GM23248 (cell line): ENCODE data around the gene RFPL1. TPM values are rescaled to one million over a fixed set of nuclear protein-coding genes. Genes with fewer than 3 reads are reported as not detected.

Source experiments
- DNase-seq: peaks from one replicate; pipeline ENCODE4 v3.0.0-alpha.2; 2015
- H2AFZ ChIP-seq: fragments of 200-600 bp; sonication (generic); 2 replicates; pipeline ENCODE4 v1.6.1; 2016; ENCODE audit warnings: antibody characterized with exemption
- H3F3A ChIP-seq: fragments of 200-600 bp; sonication (generic); 2 replicates; pipeline ENCODE4 v1.6.1; 2016; ENCODE audit warnings: mild to moderate bottlenecking, antibody characterized with exemption, mixed run types; ENCODE audit not compliant: insufficient read depth
- H3K27ac ChIP-seq: fragments of 200-600 bp; sonication (generic); 2 replicates; pipeline ENCODE4 v1.5.1; 2016; ENCODE audit warnings: mild to moderate bottlenecking
- H3K27me3 ChIP-seq: fragments of 200-600 bp; sonication (generic); replicated peaks from 2 replicates; pipeline ENCODE4 v1.6.1; 2016; ENCODE audit warnings: mild to moderate bottlenecking; ENCODE audit not compliant: insufficient read depth
- H3K36me3 ChIP-seq: fragments of 200-600 bp; sonication (generic); 2 replicates; pipeline ENCODE4 v1.6.1; 2016; ENCODE audit warnings: low read depth, mild to moderate bottlenecking
- H3K4me1 ChIP-seq: fragments of 200-600 bp; sonication (generic); 2 replicates; pipeline ENCODE4 v1.6.1; 2016; ENCODE audit warnings: mild to moderate bottlenecking; ENCODE audit not compliant: insufficient read depth
- H3K4me2 ChIP-seq: fragments of 200-600 bp; sonication (generic); one replicate; pipeline ENCODE4 v1.6.1; 2016; ENCODE audit warnings: mild to moderate bottlenecking; ENCODE audit not compliant: unreplicated experiment
- H3K4me3 ChIP-seq: fragments of 200-600 bp; sonication (generic); 2 replicates; pipeline ENCODE4 v1.5.1; 2016; ENCODE audit warnings: mild to moderate bottlenecking
- H3K79me2 ChIP-seq: fragments of 200-600 bp; sonication (generic); 2 replicates; pipeline ENCODE4 v1.6.1; 2016; ENCODE audit warnings: mild to moderate bottlenecking; ENCODE audit not compliant: insufficient read depth
- H3K9ac ChIP-seq: fragments of 200-600 bp; sonication (generic); 2 replicates; pipeline ENCODE4 v1.6.1; 2016; ENCODE audit warnings: mild to moderate bottlenecking
- H3K9me2 ChIP-seq: fragments of 200-600 bp; sonication (generic); 2 replicates; pipeline ENCODE4 v1.6.1; 2016; ENCODE audit warnings: mixed run types, mild to moderate bottlenecking, moderate library complexity; ENCODE audit not compliant: insufficient read depth
- H3K9me3 ChIP-seq: fragments of 200-600 bp; sonication (generic); one replicate; pipeline ENCODE4 v1.6.1; 2017; ENCODE audit warnings: low read depth
- H4K20me1 ChIP-seq: fragments of 200-600 bp; sonication (generic); 2 replicates; pipeline ENCODE4 v1.6.0; 2016; ENCODE audit not compliant: insufficient read depth
- EZH2 ChIP-seq: fragments of 200-600 bp; sonication (generic); IDR thresholded peaks from 2 replicates; pipeline ENCODE4 v1.6.1; 2018; ENCODE audit warnings: antibody characterized with exemption, mild to moderate bottlenecking; ENCODE audit not compliant: insufficient read depth, poor library complexity, severe bottlenecking
- EZH2phosphoT487 ChIP-seq: fragments of 200-600 bp; sonication (generic); IDR thresholded peaks from 2 replicates; pipeline ENCODE4 v1.6.1; 2018; ENCODE audit warnings: antibody characterized with exemption, moderate library complexity, mild to moderate bottlenecking, low read depth; ENCODE audit not compliant: insufficient read depth
- WGBS, 2 experiments: methylation state at CpG; one replicate each; pipeline ENCODE4 v1.1.6; 2015 to 2017; ENCODE audit warnings: low lambda C conversion rate in 2 of 2, low coverage in 1 of 2; ENCODE audit errors: missing lambda C conversion rate in 2 of 2; 5-methylcytosine and 5-hydroxymethylcytosine counted together
- in situ Hi-C: fragments of 300-500 bp; cut with MboI; formaldehyde crosslinking; loops from 2 replicates; pipeline ENCODE4 v1.15.0; 2020
- polyA plus RNA-seq: library from polyadenylated mRNA; unstranded; fragments of >200 nt; fragmentation: Nextera tagmentation; extraction: Ambion mirVana; gene quantifications from 2 replicates; pipeline ENCODE4 v1.2.1, GENCODE V29; 2016
- total RNA-seq: library from RNA; depleted of rRNA; stranded (reverse); fragments of >200 nt; shearing (Covaris generic); gene quantifications from 2 replicates; pipeline ENCODE4 v1.2.3, GENCODE V29; 2014

The RFPL1 gene
- total and polyA plus RNA-seq, 2 experiments from 2014 or later: not detected

GRCh38 chr22:29435236-29436136 is 2.9 kb upstream of the RFPL1 start:
- no peak for TF ChIP-seq EZH2phosphoT487
- TF ChIP-seq EZH2: no peak
- Histone ChIP-seq H3K27ac (no peak overlapping the region), H3K4me1 (no peaks in the 10 kb centered on the region), H3F3A (no peaks in the 10 kb centered on the region), H3K79me2 (no peaks in the 10 kb centered on the region), H3K27me3 (peaks cover 47% of the 10 kb centered on the region), H4K20me1 (no peaks in the 10 kb centered on the region), H3K4me3 (no peak overlapping the region), H3K9me2 (no peaks in the 10 kb centered on the region), H3K9me3 (no peaks in the 10 kb centered on the region), H2AFZ (no peak overlapping the region), H3K4me2 (no peak overlapping the region), H3K9ac (no peak overlapping the region), H3K36me3 (no peaks in the 10 kb centered on the region)
- 39 to 52% methylated on average over 5 of the region's 5 CpGs for WGBS, 2 experiments
- DNase-seq: no peak
- in situ Hi-C loops: no loop called here

- H3K9me3 ChIP-seq: no peaks in the 10 kb centered on the region
- in situ Hi-C loops: no loop called here
- no peak for DNase-seq
These were observed 4.6 kb downstream of the RFPL1 start for GRCh38 chr22:29442976-29443375.

GRCh38 chr22:29443452-29443851 is 5.1 kb downstream of the RFPL1 start:
- 80% methylated on average over 6 of the region's 6 CpGs for WGBS, 2 experiments
- TF ChIP-seq EZH2phosphoT487: no peak
- TF ChIP-seq EZH2: no peak

More at GRCh38 chr22:29442976-29443375, 4.6 kb downstream of the RFPL1 start:
- Histone ChIP-seq H3K27me3 (no peaks in the 10 kb centered on the region), H3K4me1 (no peaks in the 10 kb centered on the region), H3K36me3 (no peaks in the 10 kb centered on the region), H3K9ac (no peak overlapping the region), H2AFZ (no peak overlapping the region), H3K9me2 (no peaks in the 10 kb centered on the region), H3K27ac (no peak overlapping the region), H3K4me3 (no peak overlapping the region), H3K4me2 (no peak overlapping the region), H3F3A (no peaks in the 10 kb centered on the region), H3K79me2 (no peaks in the 10 kb centered on the region), H4K20me1 (no peaks in the 10 kb centered on the region)
- TF ChIP-seq EZH2: no peak
- TF ChIP-seq EZH2phosphoT487: no peak
- 24 to 40% methylated on average over 1 of the region's 1 CpG for WGBS, 2 experiments

GRCh38 chr22:29443861-29444792 is 5.7 kb downstream of the RFPL1 start:
- in situ Hi-C loops: no loop called here
- no peak overlapping the region for H3K9ac ChIP-seq
- H3K9me3 ChIP-seq: no peaks in the 10 kb centered on the region
- no peak overlapping the region for H3K4me3 ChIP-seq
- no peak overlapping the region for H3K4me2 ChIP-seq
- H3K36me3 ChIP-seq: no peaks in the 10 kb centered on the region
- H3K27ac ChIP-seq: no peak overlapping the region
- H3K9me2 ChIP-seq: no peaks in the 10 kb centered on the region
- H3K4me1 ChIP-seq: no peaks in the 10 kb centered on the region
- no peaks in the 10 kb centered on the region for H4K20me1 ChIP-seq
- H2AFZ ChIP-seq: no peak overlapping the region
- H3K27me3 ChIP-seq: no peaks in the 10 kb centered on the region
- WGBS, 2 experiments: 47 to 54% methylated on average over 14 of the region's 14 CpGs
- H3K79me2 ChIP-seq: no peaks in the 10 kb centered on the region
- TF ChIP-seq EZH2 (no peak), EZH2phosphoT487 (no peak)
- no peak for DNase-seq
- no peaks in the 10 kb centered on the region for H3F3A ChIP-seq

More at GRCh38 chr22:29443452-29443851, 5.1 kb downstream of the RFPL1 start:
- H3K36me3 ChIP-seq: no peaks in the 10 kb centered on the region
- H3K27me3 ChIP-seq: no peaks in the 10 kb centered on the region
- no peaks in the 10 kb centered on the region for H3F3A ChIP-seq
- no peak overlapping the region for H3K9ac ChIP-seq
- in situ Hi-C loops: no loop called here
- no peak overlapping the region for H3K4me3 ChIP-seq
- H2AFZ ChIP-seq: no peak overlapping the region
- H3K4me1 ChIP-seq: no peaks in the 10 kb centered on the region
- H4K20me1 ChIP-seq: no peaks in the 10 kb centered on the region
- H3K9me2 ChIP-seq: no peaks in the 10 kb centered on the region
- no peaks in the 10 kb centered on the region for H3K79me2 ChIP-seq
- no peaks in the 10 kb centered on the region for H3K9me3 ChIP-seq
- DNase-seq: no peak
- H3K4me2 ChIP-seq: no peak overlapping the region
- no peak overlapping the region for H3K27ac ChIP-seq
